Measurements from ENCODE around the gene ELK1.

Gene ELK1

DNA sequence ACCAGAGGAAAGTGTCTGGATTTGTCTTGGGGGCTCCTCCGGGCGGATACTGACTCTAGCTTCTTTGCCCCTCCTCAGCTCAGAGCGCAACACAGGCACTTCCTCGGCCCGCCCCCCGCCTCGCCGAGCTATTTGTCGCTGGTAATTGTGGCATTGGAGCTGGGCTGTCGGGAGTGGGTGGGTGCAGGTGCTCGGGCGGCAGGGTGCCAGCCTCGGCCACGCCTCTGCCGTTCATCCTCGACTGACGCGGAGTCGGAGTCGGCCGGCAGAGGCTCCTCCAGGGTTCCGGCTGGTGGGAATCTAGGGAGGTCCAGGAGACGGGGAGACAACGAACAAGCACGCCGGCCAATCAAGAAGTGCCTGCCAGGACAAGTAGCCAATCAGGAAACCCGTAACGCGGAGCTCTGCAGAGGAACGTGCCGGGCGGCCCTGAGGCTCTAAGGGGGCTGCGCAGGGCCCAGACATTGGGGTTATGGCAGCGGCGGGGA lies 26.8 kb downstream of the ELK1 start:
- DNase-seq (ENCODE audit: extremely low read depth, insufficient read length): no peak
- TF ChIP-seq, protein P1, sequence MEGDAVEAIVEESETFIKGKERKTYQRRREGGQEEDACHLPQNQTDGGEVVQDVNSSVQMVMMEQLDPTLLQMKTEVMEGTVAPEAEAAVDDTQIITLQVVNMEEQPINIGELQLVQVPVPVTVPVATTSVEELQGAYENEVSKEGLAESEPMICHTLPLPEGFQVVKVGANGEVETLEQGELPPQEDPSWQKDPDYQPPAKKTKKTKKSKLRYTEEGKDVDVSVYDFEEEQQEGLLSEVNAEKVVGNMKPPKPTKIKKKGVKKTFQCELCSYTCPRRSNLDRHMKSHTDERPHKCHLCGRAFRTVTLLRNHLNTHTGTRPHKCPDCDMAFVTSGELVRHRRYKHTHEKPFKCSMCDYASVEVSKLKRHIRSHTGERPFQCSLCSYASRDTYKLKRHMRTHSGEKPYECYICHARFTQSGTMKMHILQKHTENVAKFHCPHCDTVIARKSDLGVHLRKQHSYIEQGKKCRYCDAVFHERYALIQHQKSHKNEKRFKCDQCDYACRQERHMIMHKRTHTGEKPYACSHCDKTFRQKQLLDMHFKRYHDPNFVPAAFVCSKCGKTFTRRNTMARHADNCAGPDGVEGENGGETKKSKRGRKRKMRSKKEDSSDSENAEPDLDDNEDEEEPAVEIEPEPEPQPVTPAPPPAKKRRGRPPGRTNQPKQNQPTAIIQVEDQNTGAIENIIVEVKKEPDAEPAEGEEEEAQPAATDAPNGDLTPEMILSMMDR (IDR thresholded peaks at IDR 0.05; ENCODE audit: insufficient read depth, low read length, poor library complexity, severe bottlenecking): no peak
- Histone ChIP-seq H3K4me3 (replicated peaks; ENCODE audit: low read depth, low read length) (no peak overlapping the region), H3K27me3 (replicated peaks; ENCODE audit: control insufficient read depth, insufficient read depth, low read length) (no peaks in the 10 kb centered on the region), H3K36me3 (ENCODE audit: control insufficient read depth, insufficient read depth, low read length) (no peaks in the 10 kb centered on the region)

DNA sequence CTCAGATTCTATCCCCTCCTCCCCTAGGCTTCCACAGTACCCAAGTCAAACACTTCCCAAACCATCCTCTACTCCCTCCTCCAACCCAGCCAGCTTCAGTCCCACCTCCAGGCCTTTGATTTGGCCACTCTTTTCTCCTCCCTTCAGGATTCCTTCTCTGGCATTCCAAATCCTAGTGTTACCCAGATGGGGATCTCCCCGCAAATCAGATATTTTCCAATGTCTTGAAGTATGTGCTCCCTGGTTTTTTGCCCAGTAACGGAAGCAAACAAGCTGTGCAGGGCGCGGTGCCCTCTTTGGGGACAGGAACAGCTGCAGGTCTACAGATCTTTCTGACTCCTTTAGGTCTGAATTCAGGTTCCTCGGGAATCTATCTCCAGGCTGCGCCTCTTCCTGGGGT lies 28.5 kb downstream of the ELK1 start:
- no peak for DNase-seq (ENCODE audit: extremely low read depth, insufficient read length)
- H3K4me3 ChIP-seq (replicated peaks; ENCODE audit: low read depth, low read length): no peak overlapping the region
- no peaks in the 10 kb centered on the region for H3K27me3 ChIP-seq (replicated peaks; ENCODE audit: control insufficient read depth, insufficient read depth, low read length)
- TF ChIP-seq, protein P1 (IDR thresholded peaks at IDR 0.05; ENCODE audit: insufficient read depth, low read length, poor library complexity, severe bottlenecking): no peak
- no peaks in the 10 kb centered on the region for H3K36me3 ChIP-seq (ENCODE audit: control insufficient read depth, insufficient read depth, low read length)

- Histone ChIP-seq H3K4me3 (replicated peaks; ENCODE audit: low read depth, low read length) (no peak overlapping the region), H3K36me3 (ENCODE audit: control insufficient read depth, insufficient read depth, low read length) (no peaks in the 10 kb centered on the region), H3K27me3 (replicated peaks; ENCODE audit: control insufficient read depth, insufficient read depth, low read length) (no peaks in the 10 kb centered on the region)
- TF ChIP-seq, protein P1 (IDR thresholded peaks at IDR 0.05; ENCODE audit: insufficient read depth, low read length, poor library complexity, severe bottlenecking): no peak
- no peak for DNase-seq (ENCODE audit: extremely low read depth, insufficient read length)
These were observed 30.1 kb downstream of the ELK1 start for GRCh38 chrX:47620303-47620685.

DNA sequence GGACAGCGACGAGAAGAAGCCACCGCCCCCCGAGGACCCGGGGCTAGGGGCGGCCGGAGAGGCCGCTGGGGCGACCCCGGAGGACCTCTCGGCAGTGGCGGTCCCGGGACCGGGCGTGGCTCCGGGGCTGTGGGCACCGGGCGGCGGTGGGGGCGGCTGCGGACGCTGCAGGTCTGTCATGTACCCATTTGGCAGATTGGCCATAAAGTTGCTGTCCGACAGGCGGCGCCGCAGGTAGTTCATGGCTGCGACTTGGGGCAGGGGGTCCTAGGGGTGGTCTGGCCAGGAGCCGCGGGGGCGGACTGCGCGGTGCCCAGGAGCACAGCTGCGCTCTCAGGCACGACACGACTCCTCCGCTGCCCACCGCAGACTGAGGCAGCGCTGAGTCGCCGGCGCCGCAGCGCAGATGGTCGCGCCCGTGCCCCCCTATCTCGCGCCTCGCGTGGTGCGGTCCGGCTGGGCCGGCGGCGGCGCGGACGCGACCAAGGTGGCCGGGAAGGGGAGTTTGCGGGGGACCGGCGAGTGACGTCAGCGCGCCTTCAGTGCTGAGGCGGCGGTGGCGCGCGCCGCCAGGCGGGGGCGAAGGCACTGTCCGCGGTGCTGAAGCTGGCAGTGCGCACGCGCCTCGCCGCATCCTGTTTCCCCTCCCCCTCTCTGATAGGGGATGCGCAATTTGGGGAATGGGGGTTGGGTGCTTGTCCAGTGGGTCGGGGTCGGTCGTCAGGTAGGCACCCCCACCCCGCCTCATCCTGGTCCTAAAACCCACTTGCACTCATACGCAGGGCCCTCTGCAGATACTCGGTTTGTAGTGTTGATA lies 30.7 kb downstream of the ELK1 start, which contains the start of gene SYN1:
Gene SYN1 (minus strand): TSS at position 372 of the 817 bp plus-strand sequence. CDS start 129 bp downstream, at position 243.
- H3K4me3 ChIP-seq (replicated peaks; ENCODE audit: low read depth, low read length): peak within 1 kb of the TSS; percentile 56
- peak; percentile 87 for DNase-seq (ENCODE audit: extremely low read depth, insufficient read length)
- no peaks in the 10 kb centered on the region for H3K36me3 ChIP-seq (ENCODE audit: control insufficient read depth, insufficient read depth, low read length)
- TF ChIP-seq, protein P1 (IDR thresholded peaks at IDR 0.05; ENCODE audit: insufficient read depth, low read length, poor library complexity, severe bottlenecking): peak; percentile 29
- H3K27me3 ChIP-seq (replicated peaks; ENCODE audit: control insufficient read depth, insufficient read depth, low read length): no peaks in the 10 kb centered on the region

GRCh38 chrX:47618923-47619485 lies 31.4 kb downstream of the ELK1 start:
- Histone ChIP-seq H3K4me3 (replicated peaks; ENCODE audit: low read depth, low read length) (peak overlapping the region; percentile 56), H3K27me3 (replicated peaks; ENCODE audit: control insufficient read depth, insufficient read depth, low read length) (no peaks in the 10 kb centered on the region), H3K36me3 (ENCODE audit: control insufficient read depth, insufficient read depth, low read length) (no peaks in the 10 kb centered on the region)
- TF ChIP-seq, protein P1 (IDR thresholded peaks at IDR 0.05; ENCODE audit: insufficient read depth, low read length, poor library complexity, severe bottlenecking): no peak
- no peak for DNase-seq (ENCODE audit: extremely low read depth, insufficient read length)
